NOMO-1 treated with DMSO at 0.1 percent for 48 hours (cell line): ENCODE data around the gene IPP.
"Not testable (repeated sequence)": the region's sequence is repeated elsewhere in the genome, so short reads cannot be mapped to it uniquely, and the experiment has no call there.

Source experiments
- DNase-seq: peaks from one replicate; lab custom pipeline; 2025; ENCODE audit not compliant: unreplicated experiment; lab: John Stamatoyannopoulos, UW

Gene IPP

DNA sequence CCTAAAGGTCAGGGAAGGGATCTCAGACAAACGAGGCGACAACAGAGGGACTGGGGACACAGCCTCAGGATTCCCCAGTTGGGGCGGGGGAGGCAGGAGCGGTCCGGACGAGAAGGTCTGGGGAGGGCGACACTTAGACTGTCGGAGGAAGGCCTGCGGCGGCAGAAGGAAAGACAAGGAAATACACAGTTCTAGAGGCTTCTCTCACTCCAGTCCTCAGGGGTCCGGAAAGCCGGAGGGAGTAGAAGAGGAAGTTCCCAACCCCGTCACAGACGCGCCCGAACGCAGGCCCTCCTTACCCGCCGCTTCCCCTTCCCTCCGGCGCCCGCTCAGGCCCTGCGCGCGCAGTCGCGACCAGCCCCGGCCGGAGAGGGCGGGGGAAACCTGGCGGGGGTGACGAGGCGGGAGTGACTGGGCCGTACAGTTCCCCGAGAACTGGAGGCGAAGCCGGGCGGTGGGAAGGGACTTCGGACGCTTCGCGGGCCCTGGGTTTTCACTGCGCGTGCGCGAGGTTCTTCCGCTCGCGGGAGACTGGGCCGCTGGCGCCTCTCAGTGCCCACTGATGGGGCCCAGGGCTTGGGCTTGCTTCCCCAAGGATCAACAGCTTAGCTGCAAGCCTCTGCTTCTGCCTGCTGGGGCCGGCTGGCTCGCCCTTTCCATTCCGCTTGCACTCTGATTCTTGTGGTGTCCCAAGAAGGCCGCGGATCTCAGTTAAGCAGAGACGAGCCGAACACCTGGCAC lies at the start of gene IPP:
IPP (minus strand) TSS at position 356 of the 741 bp plus-strand sequence. CDS start 4,242 bp downstream, outside the sequence.
- peak; percentile 98 for DNase-seq

DNA sequence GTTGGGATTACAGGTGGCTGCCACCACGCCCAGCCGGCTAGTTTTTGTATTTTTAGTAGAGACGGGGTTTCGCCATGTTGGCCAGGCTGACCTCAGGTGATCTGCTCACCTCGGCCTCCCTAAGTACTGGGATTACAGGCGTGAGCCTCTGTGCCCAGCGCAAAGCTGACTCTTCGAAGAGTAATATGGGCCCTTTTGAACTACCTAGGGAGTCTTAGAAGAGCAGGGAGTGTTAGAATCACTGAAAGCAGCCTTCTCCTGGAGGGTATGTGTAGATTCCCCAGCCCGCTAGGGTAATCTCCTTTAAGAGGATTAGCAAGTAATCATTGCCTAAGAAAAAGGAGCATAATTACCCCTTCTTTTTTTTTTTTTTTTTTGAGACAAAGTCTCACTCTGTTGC lies 46.5 kb upstream of the IPP start:
- no peak for DNase-seq

DNA sequence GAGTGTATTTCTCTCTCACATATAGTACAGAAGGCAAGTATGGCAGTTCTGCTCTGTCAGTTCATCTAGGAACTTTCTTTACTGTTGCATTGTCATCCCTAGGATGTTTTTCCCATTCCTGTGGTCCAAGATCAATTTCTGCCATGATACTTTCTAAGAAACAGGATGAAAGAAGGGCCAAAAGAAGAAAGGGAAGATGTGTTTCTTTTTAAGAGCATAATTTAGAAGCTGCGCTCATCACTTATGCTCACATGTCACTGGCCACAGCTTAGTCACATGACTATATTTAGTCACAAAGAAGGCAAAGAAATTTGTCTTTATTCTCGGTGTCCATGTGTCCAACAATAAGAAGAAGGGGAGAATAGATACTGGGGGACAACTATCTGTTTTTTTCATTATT lies 45.9 kb upstream of the IPP start:
- DNase-seq = no peak

DNA sequence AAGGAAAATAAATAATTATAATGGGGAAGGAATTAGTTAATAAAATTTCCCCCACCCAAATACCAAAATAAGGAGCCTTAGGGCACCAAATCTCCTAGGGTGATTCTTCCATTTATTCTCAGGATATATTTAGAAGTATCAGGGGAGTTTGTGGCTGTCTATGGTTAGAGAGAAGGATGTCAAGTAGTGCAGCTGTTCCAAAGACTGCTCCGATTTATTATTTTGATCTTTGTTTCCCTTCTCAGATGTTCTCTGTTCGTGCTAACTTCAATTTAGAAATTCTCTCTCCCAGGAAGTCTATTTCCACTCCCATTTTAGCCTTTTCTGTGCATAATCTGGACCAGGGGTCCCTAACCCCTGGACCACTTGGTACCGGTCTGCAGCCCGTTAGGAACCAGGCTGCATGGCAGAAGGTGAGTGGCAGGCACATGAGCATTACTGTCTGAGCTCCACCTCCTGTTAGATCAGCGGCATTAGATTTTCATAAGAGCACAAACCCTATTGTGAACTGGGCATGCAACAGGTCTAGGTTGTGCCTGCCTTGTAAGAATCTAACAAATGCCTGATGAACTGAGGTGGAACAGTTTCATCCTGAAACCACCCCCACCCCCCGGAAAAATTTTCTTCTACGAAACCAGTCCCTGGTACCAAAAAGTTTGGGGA lies 43.6 kb upstream of the IPP start:
- no peak for DNase-seq

DNA sequence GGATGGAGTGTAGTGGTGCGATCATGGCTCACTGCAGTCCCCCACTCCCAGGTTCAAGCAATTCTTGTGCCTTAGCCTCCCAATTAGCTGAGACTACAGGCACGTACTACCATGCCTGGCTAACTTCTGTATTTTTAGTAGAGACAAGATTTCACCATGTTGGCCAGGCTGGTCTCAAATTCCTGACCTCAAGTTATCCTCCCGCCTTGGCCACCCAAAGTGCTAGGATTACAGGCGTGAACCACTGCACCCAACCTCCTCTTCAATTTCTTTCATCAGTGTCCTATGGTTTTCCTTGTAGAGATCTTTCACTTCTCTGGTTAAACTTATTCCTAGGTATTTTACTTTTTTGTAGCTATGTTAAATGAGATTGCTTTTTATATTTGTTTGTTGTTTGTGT lies 42.3 kb upstream of the IPP start:
- DNase-seq = no peak

DNA sequence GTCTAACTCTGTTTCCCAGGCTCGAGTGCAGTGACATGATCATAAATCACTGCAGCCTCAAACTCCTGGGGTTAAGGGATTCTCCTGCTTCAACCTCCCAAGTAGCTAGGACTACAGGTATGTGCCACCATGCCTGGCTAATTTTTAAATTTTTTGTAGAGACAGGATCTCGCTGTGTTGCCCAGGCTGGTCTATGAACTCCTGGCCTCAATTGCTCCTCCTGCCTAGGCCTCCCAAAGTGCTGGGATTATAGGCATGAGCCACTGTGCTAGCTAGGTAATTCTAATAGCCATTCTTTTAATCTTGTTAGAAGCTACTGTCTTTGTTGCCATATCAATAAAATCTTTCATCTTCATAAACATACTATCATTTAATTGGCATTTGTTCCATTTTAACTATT lies 39.1 kb upstream of the IPP start:
- no peak for DNase-seq

DNA sequence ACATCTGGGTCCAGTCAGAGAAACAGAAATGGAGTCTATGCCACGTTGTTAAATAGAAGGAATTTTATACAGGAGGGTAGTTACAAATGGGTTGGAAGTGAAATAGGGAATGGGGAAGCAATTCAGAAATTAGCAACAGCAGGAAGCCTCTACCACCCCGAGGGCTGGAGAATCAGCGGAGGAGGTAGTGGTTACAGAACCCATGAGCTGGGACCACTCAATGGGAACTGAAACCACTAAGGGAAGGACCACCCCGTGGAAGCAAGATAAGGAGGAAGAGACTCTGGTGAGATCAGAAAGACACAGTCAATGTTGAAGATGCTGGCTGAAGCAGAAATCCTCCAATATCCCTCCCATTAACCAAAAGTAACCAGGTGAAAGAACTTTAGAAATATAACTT lies 37.5 kb upstream of the IPP start:
- peak; percentile 79 for DNase-seq

DNA sequence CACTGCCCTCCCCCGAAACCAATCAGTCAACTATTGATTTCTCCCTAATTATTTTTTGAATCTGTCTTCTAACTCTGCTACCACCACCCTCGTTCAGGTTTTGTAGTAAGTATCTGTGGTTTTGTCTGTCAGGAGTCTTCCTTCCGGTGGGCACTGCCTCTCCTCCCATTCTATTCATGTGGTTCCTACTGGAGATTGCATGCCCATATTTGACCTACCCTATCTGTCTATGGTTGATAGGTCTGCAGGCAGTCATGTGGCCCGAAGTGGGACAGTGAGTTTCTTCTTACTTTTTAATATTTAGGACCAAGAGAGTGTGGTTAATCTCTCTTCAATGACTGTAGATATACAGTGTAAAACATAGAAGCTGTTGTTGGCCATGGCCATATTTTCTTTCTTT lies 35.1 kb upstream of the IPP start:
- peak; percentile 43 for DNase-seq

DNA sequence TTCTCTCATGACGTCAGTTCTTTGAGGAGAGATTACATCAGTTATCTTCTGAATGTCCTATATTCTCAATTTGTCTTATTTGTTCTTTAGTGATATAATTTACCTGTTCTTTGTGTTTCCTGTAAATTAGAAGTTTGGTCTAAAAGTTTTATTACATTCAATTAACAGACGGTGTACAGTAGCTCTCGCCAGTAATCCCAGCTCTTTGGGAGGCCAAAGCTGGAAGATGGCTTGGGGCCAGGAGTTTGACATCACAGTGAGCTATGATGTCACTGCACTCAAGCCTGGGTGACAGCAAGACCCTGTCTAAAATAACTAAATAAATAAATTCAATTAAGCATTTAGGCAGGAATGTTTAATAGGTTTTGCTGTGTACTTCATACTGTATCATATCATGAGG lies 25.3 kb upstream of the IPP start:
- no peak for DNase-seq

DNA sequence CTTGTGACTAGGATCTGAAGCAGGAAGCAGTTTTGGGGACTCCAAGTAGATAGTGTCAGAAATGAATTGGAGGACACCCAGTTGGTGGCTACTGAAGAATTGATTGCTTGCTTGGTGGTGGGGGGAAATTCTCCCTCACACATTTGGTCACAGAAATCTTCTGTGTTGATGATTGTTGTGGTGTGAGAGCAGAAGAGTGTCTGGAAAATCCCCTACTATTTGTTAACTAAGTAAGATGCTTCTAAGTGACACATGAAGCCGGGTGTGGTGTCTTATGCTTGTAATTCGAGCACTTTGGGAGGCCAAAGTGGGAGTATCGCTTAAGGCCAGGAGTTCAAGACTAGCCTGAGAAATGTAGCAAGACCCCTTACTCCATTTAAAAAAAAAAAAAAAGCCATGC lies 22.5 kb upstream of the IPP start:
- DNase-seq = no peak

DNA sequence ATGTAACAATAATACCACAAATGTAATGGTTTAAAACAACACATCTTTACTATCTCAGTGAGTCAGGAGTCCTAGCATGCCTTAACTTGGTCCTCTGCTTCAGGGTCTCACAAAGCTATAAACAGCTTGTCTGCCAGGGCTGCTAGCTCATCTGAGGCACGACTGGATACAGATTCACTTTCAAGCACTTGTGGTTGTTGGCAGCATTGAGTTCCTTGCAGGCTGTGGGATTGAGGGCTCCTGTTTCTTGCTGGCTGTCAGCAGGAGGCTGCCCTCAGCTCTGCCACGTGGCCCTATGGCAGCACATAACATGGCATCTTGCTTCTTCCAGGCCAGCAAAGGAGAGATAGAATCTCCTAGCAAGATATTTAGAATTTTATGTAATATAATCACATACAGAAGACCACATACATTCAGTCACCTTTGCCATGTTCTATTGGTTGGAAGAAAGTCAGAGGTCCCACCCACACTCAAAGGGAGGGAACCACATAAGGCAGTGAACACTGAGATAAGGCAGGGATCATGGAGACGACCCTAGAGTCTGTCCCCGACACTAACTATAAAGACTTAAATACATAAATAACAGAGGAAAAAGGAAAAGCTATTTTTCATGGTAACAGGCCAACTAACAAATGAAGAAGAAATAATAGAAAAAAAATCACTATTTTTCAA lies 18.9 kb upstream of the IPP start:
- DNase-seq = no peak

DNA sequence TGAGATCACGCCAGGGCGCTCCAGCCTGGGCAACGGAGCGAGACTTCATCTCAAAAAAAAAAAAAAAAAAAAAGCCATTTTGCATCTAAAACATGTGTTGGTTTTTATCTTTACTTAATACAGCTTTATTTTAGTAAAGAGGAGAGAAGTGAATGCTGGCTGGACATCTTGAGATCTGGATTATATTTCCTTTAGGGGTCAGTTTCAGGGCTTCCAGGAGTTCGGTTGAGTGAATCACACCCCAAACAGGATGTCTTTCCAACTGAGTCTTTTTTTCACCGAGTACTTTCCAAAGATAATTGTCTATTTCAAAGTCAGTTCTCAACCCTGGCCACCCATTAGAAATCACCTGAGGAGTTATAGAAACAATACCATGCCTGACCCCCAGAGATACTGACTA lies 16.6 kb upstream of the IPP start:
- DNase-seq = no peak

DNA sequence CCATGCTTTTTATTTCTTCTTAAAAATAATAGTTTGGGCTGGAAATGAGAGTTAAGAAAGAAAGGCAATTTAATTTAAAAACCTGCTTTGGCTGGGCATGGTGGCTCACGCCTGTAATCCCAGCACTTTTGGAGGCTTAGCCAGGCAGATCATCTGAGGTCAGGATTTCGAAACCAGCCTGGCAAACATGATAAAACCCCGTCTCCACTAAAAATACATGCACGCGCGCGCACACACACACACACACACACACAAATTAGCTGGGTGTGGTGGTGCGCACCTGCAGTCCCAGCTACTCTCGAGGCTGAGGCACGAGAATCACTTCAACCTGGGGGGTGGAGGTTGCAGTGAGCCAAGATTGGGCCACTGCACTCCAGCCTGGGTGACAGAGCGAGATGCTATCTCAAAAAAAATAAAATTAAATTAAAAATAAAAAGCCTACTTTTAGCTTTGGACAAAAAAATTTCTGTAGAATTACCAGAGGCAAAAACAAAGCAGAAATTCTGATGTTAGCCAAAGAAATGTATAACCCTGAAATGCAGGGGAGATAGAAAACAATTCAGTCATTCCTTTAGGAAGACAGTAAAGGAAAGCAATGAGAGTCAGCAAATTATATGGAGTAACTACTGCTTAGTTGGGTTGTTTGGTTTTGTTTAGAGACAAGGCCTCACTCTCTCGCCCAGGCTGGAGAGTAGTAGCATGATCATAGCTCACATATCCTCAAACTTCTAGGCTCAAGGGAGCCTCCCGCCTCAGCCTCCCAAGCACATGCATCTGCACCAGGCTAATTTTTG lies 15.7 kb upstream of the IPP start:
- no peak for DNase-seq

DNA sequence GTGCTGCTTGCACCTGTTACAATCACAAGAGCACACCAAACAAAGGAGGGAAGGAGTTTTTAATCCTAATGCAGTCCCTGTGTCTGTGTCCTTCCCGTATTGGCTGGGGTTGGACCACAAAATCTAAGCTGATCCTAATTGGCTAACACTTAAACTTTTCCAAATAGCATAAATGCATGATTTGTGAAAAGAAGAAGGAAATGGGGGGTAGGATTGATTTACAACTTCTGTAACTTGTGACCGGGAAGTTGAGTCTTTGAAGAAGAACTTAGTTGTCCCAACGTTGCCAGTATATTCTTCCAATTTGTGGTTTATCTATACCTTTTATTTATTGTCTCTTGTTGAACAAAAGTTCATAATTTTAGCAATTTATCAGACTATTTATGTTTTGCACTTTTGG lies 11.8 kb upstream of the IPP start:
- peak; percentile 22 for DNase-seq

DNA sequence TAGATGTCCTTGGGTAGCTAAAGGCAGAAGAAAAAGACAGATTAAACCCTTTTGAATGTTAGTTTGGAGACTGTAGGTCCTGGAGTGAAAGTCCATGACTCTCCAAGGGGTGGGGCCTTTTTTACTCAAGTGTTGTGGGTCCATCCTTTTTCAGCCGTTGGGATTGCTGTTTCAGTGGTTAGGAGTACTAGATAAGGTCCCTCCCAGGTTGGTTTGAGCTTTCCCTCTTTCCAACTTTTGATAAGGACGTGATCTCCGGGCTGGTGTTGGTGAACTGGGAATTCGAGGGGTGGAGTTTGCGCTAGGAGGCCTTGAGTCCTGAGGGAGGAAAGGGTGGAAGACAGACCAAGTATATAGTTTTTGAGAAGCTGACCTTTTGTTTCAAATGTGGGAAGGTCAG lies 5.2 kb upstream of the IPP start:
- no peak for DNase-seq

DNA sequence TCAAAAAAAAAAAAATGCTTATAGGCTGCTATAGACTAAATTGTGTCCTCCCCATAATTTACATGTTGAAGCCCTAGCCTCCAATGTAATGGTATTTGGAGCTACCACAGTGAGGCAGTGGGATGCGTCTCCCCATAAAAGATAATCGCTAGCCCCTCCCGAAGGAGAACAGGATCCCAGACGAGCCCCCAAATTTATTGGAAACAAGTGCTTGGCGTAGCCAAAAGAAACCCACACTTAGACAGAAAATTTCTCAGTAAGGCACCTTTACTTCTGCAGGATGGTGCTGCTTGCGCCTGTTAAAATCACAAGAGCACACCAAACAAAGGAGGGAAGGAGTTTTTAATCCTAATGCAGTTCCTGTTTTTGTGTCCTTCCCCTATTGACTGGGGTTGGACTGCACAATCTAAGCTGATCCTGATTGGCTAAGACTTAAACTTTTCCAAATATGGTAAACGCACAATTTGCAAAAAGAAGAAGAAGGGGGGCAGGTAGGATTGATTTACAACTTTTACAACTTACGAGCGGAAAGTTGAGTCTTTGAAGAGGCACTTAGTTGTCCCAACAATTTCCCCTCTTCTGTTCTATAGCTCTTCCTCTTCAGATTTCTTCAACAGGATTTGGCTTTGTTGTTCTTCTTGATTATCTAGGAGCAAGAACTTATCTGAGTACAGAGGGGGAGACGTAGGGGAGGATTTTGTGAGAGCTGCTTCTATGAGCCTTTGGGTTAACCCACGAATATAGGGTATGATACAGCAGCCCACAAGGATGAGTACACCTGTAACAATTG lies 3.0 kb upstream of the IPP start:
- DNase-seq = peak; percentile 61

DNA sequence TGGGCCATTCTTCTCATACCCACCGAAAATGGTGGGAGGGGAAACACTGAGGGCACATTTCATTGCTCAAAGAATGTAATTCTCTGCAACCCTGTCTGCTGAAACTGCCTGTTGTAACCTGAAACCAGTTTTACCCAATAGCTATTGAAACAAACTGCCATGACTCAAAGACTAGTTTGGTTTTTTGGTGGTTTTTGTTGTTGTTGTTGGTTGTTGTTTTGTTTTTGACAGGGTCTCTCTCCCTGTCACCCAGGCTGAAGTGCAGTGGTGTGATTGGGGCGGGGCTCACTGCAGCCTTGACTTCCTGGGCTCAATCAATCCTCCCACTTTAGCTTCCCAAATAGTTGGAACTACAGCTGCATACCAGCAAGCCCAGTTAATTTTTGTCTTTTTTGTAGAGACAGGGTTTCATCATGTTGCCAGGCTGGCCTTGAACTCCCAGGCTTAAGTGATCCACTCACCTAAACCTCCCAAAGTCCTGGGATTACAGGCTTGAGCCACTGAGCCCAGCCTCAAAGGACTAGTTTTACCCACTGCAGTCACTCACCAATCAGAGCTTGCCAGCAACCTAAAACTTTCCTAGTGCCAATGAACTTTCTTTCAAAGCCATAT lies 2.1 kb upstream of the IPP start:
- DNase-seq = no peak

DNA sequence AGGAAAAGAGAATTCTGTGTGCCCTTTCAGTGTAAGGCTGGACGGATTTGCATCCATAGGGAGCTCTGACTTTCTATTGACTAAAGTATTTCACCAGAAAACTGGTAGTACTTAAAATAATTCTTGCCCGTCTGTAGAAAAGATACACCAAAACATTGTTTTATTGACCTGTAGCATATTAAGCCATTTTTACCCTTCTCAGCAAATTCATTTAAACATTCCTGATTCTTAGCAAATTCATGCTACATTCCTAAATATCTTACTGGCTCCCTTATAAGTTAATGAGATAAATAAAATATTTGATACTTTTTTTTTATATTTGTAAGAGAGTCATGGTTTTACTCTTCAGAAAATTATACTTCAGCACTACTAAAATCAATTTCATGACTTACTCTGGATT lies 1.6 kb upstream of the IPP start:
- no peak for DNase-seq

DNA sequence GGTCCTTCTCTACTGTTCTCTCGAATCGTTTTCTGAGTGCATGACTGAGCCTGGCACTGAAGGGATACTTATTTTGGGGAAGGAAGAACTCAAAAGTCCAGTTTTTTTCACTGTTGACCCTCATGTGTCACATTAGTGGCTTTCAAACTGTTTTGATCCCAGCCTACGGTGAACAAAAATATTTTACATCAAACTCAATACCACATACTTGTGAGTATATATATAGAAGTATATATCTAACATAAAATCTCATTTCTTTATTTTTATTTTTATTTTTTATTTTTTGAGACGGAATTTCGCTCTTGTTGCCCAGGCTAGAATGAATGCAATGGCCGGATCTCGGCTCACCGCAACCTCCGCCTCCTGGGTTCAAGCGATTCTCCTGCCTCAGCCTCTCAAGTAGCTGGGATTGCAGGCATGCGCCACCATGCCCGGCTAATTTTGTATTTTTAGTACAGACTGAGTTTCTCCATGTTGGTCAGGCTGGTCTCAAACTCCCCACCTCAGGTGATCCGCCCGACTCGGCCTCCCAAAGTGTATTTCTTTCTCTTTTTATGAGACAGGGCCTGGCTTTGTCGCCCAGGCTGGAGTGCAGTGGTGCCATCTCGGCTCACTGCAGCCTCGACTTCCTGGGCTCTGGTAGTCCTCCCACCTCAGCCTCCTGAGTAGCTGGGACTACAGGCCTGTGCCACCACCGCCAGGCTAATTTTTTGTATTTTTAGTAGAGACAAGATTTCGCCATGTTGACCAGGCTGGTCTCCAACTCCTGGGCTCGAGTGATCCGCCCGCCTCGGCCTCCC lies 786 bp upstream of the IPP start:
- DNase-seq = not testable (repeated sequence)
